KBM-7 (cell line): ENCODE measurements around the gene DYNC1I1.

Experiments used
- DNase-seq: peaks from one replicate; pipeline ENCODE4 v3.0.0-alpha.2; 2015
- in situ Hi-C: fragments of 300-500 bp; cut with MboI; formaldehyde crosslinking; loops from 2 replicates; pipeline ENCODE4 v1.14.3; 2020; ENCODE audit warnings: low sequenced_read_pairs, low pct_unique_long_range_greater_than_20kb, mixed read lengths

Gene DYNC1I1

DNA sequence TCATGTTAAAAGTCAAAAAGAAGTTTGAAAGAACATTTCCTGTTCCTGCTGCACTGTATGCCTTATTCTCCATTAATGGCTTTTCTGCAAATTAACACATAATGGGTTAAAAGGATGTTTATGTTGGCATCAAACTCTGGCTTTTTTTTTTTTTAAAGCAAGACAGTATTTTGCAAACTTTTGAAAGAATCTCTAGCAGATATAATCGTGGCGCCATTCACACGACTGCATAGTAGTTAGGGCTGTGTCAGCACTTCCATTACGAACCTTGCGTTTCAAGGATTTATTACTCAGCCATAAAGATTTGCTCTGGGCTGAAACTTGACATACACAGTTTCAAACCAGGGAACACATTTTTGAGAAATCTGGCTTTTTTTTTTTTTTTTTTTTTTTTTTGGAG, 207.8 kb downstream of the DYNC1I1 start:
- no peak for DNase-seq

DNA sequence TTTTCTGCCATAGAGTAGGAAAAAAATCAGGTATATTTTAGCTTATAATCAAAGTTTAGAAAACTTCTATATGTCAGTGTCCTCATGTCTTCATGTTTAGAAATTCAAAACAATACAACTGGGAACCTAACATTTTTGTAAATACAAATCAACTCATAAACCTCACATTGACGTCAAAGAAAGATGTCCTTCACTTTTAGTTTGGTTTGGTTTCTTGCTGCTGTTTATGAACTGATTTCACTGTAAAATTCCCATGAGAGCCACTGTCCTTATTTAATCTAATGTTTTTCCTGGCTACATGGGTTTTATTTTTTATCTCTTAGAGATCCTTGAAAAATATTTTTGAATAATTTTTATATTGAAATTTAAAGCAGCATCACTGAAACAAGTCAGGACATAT, 208.4 kb downstream of the DYNC1I1 start:
- DNase-seq: no peak
- in situ Hi-C loops: no loop called here

More for the DNA sequence above, 207.8 kb downstream of the DYNC1I1 start:
- in situ Hi-C loops: no loop called here

DNA sequence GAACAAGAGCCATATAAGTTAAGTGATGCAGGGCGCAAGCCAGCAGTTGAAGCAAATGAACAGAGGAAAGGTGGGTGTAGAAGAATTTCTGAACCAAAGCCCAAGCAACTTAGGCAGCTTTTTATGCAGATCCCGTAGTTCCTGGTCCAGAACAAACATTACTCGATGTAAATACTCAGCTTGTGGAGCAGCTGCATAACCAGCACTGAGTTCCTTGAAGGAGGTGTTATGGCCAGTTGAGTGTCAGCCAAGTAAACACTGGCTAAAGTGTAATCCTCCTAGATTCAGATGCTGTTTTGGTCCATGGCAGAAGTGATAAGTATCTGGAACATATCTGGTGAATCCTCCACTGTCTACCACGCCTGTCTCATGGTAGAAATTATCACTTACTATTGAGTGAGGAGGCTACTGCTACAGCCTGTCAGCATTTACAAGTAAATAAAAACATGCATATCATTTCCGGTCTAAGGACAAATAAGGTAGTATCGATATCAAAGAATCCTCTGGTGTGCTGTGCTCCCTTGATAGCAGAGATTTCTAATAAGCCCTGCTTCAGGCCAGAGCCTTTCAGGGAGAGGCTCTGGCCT, 213.9 kb downstream of the DYNC1I1 start:
- DNase-seq: no peak
- in situ Hi-C loops: no loop called here

DNA sequence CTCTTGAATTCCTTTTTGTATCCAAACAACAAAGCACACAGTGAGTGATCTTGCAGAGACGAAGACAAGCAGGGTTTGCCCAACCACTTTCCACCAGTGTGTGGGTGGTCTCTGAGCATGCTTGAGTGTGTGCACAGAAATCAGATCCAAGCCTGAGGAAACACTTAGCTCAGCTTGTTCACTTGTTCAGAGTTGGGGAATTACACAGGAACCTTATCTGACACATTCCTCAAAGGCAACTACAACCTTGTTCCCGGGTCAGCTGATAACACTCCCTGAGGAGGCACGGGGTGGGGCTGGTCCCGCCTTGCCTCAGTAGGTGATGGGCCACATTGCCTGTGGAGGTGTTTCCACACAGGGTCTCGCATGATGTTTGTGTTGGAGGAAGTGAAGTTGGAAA, 216.9 kb downstream of the DYNC1I1 start:
- in situ Hi-C loops: no loop called here
- no peak for DNase-seq

DNA sequence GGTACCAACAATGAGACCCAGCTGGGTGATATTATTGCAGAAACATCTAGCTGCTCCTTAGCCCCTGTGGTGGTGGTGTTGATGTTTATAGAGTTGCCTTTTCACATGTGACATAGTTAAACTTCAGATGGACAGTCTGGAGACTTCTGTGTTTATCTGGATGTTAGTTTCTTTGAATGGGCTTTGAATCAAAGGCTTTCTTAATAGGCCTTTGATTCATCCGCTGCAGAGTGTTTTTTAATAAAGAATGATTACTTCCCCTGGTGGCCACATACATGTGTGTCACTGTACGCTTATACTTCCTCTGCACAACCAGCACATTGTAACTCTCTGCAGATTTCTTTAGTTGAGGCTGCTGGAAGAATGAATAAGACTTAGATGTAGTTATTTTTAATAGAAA, 221.0 kb downstream of the DYNC1I1 start:
- DNase-seq: no peak
- in situ Hi-C loops: no loop called here

DNA sequence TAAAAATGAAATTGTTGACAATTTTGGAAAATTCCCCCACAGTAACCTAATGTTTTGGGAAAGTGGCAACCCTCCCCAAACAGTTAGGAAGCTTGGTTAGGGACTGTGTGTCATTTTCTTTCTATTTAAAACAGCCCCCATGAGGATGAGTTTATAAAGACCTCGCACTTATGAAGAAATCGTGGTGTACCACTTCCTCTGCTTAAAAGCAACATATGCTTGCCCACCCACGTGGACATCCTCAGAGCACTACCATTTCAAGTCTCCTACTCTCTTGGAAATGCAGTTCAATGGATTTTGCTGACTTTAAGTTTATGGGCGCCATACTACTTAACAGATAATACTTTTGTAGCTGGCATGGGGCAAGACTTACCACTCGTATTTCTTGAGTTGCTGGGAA, 223.8 kb downstream of the DYNC1I1 start:
- no peak for DNase-seq
- in situ Hi-C loops: no loop called here

DNA sequence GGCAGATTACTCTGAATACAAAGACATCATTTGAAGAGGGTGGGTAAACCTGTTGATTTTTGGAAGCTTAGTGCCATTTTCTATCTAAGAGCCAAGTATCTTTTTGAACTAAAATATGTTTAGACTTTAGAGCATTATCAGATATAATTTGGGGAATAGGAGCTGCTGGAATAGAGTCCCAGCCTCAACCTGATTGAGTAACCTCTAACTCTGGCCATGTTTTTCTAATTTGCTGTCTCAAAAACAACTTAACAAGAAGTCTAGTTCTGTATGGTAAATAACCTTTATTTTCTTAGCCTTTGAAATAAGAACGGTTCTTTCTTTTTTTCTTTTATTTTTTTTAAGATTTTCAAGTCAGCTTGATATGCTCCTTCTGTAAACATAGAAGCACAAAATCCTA, 224.5 kb downstream of the DYNC1I1 start:
- in situ Hi-C loops: no loop called here
- no peak for DNase-seq

DNA sequence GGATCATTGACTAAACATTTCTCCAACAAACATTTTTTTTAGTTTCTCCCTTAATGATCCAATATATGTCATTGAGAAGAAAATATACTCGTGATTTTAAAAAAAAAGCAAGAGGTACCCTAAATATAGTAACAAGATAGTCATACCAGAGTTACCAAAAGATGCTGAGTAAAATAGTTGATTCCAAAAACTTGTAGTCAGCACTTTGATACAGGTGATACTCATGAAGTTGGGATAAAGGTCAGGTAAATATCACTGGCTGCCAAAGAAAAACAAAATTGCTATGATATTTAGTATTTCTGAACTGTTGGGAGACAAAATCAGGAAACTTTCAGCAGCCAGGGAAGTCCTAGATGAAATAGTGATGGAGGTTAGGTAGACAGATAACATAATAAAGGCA, 225.3 kb downstream of the DYNC1I1 start:
- no peak for DNase-seq
- in situ Hi-C loops: no loop called here

DNA sequence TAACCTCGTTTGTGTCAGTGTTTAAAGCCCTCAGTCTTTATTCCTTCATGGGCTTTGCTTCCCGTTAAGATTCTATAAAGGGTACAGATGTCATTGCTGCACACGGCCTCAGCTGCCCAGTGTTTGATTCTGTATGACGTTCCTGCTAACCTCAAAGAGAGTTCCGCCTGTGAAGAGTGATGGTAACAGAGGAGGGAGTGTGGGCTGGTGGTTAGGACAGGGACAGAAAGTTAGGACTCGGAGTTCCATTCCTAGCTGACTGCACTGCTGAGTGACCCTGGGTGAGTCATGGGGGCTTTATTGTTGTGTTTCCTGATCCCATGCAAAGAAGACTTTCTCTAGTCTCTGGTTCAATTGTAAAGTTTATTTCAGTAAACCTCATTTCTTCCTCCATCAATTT, 227.1 kb downstream of the DYNC1I1 start:
- no peak for DNase-seq
- in situ Hi-C loops: no loop called here

DNA sequence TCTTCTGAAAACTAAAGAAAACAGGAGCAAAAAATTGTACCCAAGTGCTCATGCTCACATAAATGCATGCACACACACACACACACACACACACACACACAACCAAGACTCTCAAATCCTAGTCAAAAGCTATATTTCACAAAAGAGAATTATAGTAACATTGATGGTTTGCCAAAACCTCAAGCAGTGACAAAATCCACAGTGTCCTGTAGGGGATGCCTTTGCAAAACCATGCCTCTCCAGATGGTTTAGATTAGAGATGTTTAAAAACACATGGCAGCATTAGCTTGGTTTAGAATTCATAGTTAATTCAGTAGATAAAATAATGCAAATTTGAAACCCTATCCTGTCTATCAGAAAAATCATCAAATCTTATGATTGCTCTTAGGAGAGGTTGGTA, 232.2 kb downstream of the DYNC1I1 start:
- in situ Hi-C loops: no loop called here

DNA sequence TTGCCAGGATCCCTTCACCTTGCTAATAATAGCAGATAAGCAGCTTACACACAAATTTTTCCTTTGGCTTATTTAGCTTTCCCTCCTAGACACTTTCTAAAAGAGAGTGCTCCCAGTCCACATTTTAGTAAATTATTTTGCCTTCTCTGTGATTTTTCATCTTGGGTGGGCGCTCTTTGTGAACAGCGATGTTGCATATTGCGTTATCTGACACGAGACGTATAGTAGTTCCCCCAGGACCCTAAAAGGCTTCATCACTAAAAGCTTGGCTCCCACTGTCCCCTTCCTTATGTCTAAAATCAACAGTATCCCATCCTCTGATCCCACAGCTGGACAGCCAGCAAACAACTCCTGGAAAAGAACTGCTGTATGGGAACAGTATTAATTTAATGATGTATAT, 232.9 kb downstream of the DYNC1I1 start:
- in situ Hi-C loops: no loop called here
- no peak for DNase-seq

More for the DNA sequence above, 232.2 kb downstream of the DYNC1I1 start:
- no peak for DNase-seq

DNA sequence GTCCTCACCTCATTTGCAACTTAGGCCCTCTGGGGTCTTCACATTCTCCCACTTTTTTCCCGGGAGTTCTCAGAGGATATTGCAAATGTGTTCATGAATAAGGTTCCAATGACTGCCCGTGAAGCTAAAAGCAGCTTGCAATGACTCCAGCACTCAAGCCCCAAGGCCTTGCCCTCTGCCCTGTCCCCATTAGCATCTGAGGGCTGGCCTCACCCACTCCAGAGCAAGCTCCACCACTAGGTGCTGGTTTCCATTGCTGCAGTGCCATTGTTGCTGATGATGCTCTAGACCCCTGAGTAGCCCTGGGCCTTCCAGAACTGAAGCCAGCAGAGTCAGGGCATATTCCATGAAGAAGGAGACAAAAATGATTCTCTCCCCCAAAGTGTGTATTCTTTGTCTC, 236.8 kb downstream of the DYNC1I1 start:
- in situ Hi-C loops: no loop called here

DNA sequence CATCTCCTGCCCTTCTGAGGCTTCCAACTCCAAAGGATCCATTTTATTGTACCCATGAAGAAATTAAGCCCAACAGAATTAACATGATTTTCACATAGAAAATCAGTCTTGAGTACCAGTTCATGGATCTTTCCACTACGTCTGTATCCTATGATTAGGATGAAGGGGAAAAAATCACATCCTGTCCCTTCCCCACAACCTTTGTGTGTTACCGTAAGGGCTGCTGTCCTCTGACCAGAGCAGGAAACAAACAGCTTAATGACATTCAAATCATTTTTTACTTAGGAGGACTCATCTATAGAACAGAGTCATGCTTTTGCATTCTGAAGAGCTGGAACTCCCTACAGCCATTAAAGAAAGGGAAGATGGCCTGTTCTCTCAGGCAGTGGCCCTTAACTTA, 241.5 kb downstream of the DYNC1I1 start:
- in situ Hi-C loops: no loop called here
- DNase-seq: no peak

More for the DNA sequence above, 236.8 kb downstream of the DYNC1I1 start:
- DNase-seq: no peak

DNA sequence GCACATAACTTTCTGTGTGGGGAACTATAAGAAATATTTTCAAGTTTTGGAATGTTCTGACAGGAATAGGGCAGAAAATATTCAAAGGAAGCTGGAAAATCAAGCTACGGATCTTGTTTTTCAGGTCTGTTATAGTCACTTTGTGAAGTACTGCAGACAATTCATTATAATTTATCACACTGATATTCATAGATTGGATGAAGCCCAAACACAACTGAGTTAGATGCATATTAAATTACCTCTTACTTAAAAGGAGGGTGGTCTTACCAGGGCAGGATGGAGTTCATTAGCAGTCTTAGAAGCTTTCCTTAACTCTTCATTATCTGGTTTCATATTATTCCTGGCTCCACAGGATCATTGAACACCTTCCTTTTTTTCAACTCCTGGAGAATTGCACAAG, 242.3 kb downstream of the DYNC1I1 start:
- in situ Hi-C loops: no loop called here
- no peak for DNase-seq

DNA sequence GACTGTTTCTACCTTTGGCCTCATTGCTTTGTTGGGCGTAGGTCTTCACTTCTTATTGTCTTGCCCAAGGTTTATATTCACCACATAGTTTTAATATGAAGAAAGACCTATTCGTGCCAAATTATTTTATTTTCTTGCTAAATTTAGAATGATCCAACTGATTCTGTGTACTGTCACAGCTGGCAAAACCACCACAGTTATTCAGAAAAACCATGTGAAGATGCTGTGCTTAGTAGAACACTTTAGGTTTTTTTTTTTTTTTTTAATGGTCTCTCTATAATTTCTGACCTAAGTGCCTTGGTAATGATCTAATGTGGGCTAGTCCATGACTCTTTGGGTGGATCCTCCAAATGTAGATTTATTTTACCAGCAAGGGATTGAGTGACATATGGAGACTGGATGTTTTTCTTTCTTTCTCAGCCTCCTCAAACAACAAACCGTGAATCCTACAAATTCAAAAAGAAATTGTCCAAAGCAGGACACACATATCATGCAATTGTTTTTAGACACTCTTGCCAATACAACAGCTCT, 243.8 kb downstream of the DYNC1I1 start:
- in situ Hi-C loops: no loop called here
- DNase-seq: no peak

DNA sequence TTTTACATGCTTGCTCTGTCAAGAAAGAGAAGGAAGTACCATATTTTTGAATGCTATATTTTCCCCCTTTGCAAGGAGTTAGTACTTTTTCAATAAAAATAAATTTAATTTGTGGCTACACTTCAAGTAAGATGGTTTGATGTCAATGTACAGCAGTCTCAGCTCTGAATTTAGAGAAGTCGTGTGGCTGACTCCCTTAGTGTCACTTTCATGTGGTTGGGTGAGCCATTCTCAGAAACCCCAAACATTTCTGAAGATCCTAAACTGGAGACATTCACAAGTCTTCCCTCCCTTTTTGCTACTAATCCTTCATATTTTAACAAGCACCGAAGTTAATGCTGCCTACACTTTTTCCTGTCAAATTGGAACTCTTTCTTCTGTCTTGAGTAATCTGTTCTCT, 244.4 kb downstream of the DYNC1I1 start:
- in situ Hi-C loops: no loop called here
- DNase-seq: no peak

DNA sequence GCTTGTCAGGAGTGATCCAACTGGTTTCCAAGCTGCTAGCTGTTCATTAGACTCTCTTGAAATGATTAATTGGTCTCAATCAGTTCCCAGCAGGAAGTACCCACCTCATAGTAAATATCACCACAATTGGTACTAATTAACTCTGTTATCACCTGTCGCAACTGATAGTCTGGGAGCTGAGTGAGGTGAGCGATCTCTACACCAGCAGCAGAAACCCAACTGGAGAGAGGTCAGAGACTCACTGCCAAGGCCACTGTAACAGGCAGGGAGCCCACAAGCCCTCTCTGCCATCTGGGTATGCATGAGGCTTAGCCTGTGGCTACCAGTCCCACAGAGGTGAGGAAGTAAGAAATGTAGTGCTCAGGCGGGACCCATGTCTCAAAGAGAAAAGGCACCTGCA, 245.5 kb downstream of the DYNC1I1 start:
- no peak for DNase-seq

DNA sequence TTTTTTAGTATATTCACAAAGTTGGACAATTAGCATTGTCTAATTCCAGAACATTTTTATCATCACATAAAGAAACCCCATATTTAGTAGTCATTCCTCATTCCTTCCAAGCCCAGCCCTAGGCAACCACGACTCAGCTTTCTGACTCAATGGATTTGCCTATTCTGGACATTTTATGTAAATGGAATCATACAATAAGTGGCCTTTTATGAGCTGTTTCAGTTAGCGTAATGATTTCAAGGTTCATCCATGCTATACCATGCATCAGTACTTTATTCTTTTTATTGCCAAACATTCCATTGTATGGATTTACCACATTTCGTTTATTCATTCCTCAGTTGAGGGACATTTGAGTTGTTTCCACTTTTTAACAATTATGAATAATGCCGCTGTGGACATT, 249.2 kb downstream of the DYNC1I1 start:
- DNase-seq: no peak
- in situ Hi-C loops: no loop called here

More for the DNA sequence above, 245.5 kb downstream of the DYNC1I1 start:
- in situ Hi-C loops: no loop called here

DNA sequence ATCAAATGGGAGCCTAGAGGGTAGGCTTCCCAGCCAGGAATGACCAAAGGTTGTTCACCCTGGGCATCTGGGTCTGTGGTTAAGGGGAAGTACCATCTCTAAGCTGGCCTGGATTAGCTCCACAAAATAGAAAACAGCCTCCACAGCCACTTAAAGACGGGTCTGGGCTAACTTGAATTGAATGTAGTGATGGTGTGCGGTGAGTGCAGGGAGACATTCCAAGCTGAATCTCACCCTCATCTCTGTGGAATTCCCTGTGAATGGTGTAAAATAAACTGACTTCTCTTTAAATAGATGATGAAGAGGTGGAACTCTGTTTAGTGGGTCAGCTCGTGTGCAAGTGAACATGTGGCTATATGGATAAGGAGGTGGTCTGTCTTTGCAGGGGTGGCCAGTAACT, 251.0 kb downstream of the DYNC1I1 start:
- in situ Hi-C loops: no loop called here

DNA sequence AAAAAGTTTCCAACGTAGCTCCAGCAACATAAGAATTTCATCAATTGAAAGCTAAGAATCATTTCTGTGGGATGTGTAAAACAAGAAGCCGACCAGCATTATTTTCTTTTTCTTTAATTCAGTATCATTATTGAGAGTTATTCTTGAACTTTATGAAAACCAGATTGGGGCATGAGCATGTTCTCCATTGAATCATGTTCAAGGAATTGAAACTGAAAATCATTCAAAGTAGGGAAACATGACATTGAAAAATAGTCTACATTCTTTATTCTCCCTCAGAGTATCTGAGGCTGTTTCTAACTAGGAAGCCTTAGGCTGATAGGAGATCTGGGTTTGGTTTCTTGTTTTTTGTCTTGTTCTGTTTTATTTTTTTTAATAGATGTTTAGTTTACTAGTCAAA, 253.7 kb downstream of the DYNC1I1 start:
- no peak for DNase-seq
- in situ Hi-C loops: no loop called here

More for the DNA sequence above, 251.0 kb downstream of the DYNC1I1 start:
- DNase-seq: no peak

DNA sequence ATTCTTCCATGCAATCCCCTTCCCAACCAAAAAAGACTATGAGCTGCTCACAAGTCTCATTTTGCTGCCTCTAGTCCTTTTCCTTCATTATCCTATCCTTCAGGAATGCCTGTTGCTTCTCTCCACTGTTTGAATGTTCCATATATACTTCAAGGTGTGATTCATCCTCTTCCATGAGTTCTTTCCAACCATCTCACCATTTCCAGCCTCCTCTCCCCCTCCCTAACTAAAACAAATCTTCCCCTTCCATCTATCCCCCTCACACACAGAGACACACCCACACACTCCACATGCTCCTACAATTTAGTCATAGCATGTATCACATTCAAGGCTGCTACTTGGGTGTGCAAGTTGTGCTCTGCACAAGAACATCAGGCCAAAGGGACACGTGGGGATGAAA, 254.3 kb downstream of the DYNC1I1 start:
- in situ Hi-C loops: no loop called here
- DNase-seq: no peak
